Measurements from ENCODE around the gene PXMP2. TPM values are rescaled to one million over a fixed set of nuclear protein-coding genes. Genes with fewer than 3 reads are reported as not detected.

PXMP2 gene
- total RNA-seq, 6 experiments from 2014 or later, result 19.8 to 22.6 (median 21.9) TPM

GRCh38 chr12:132669166-132669879, 18.1 kb upstream of the PXMP2 start:
- no peak for DNase-seq
- no peak overlapping the region for H3K4me3 Mint-ChIP-seq
- no peak overlapping the region for H3K27ac Mint-ChIP-seq
- H3K36me3 Mint-ChIP-seq (ENCODE audit: low read depth), result peaks cover 31% of the 10 kb centered on the region
- H3K4me1 Mint-ChIP-seq (ENCODE audit: low read depth), result no peaks in the 10 kb centered on the region
- no peak for TF ChIP-seq CTCF (IDR thresholded peaks at IDR 0.05)
- H3K27me3 Mint-ChIP-seq (ENCODE audit: insufficient read depth), result no peaks in the 10 kb centered on the region
- no peaks in the 10 kb centered on the region for H3K9me3 Mint-ChIP-seq

- TF ChIP-seq CTCF (IDR thresholded peaks at IDR 0.05), result no peak
- Mint-ChIP-seq H3K4me1 (ENCODE audit: low read depth) (no peaks in the 10 kb centered on the region), H3K27me3 (ENCODE audit: insufficient read depth) (no peaks in the 10 kb centered on the region), H3K4me3 (no peak overlapping the region), H3K9me3 (no peaks in the 10 kb centered on the region), H3K27ac (no peak overlapping the region), H3K36me3 (ENCODE audit: low read depth) (peaks cover 29% of the 10 kb centered on the region)
- no peak for DNase-seq
These were observed 15.3 kb upstream of the PXMP2 start for GRCh38 chr12:132672116-132672515.

- no peak overlapping the region for H3K4me3 Mint-ChIP-seq
- no peaks in the 10 kb centered on the region for H3K4me1 Mint-ChIP-seq (ENCODE audit: low read depth)
- no peak for DNase-seq
- no peak overlapping the region for H3K27ac Mint-ChIP-seq
- H3K9me3 Mint-ChIP-seq, result no peaks in the 10 kb centered on the region
- no peaks in the 10 kb centered on the region for H3K27me3 Mint-ChIP-seq (ENCODE audit: insufficient read depth)
- no peak for TF ChIP-seq CTCF (IDR thresholded peaks at IDR 0.05)
- peaks cover 24% of the 10 kb centered on the region for H3K36me3 Mint-ChIP-seq (ENCODE audit: low read depth)
These were observed 14.7 kb upstream of the PXMP2 start for GRCh38 chr12:132672678-132673077.

DNA sequence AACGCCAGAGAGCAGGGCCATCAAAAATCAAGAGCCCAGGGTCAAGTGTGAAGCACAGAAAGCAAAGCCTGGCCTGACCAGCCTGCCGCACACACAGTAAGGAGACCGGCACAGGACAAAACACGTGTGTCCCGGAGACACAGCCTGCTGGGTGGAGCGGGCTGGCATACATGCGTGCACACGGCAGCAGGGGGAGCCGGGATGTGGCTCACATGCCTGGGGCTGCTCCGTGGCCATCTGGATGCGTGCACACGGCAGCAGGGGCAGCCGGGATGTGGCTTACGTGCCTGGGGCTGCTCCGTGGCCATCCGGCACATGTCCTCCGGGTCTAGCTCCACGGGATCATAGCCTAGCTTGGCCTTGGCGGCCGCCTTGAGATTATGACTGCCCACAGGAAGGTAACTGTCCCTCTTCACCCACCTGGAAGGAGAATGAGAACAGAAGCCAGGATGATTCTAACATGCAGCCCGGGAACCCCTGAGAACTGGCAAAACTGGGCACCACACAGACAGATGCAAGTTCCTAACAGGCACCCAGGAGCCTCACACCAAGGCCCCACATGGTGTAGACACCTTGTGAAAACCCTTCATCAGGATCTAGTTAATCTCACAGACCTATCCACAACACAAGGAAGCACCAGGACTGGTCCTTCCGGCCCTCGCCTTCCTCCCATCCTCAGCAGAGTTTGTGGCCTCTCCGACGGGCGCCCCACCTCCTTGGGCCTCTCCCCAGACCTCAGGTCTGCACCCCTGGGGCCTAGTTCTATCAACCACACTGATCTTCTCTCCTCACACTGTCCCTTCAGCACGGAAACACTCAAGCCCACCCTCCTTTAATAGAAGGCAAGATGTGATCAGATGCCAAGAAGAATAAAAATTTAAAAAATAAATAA, 13.9 kb upstream of the PXMP2 start:
- Mint-ChIP-seq H3K27me3 (ENCODE audit: insufficient read depth) (no peaks in the 10 kb centered on the region), H3K9me3 (no peaks in the 10 kb centered on the region), H3K4me3 (no peak overlapping the region), H3K27ac (no peak overlapping the region), H3K4me1 (ENCODE audit: low read depth) (no peaks in the 10 kb centered on the region), H3K36me3 (ENCODE audit: low read depth) (peaks cover 24% of the 10 kb centered on the region)
- no peak for TF ChIP-seq CTCF (IDR thresholded peaks at IDR 0.05)
- DNase-seq, result no peak

DNA sequence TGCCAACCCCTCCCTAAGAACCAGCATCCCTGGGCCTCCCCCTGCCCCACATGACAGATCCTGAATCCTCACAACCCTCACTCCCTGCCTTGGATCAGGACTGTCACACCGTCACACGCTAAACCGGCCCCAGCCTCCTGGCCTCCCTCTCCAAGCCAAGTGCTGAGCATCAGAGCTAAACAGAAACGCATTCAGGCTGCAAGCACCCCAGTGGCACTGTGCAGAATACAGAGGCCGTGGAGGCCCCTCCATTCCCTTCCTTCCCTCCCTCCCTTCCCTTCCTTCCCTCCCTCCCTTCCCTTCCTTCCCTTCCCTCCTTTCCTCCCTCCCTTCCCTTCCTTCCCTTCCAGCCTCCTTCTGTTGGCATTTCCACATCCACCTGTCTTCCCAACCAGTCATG, 12.8 kb upstream of the PXMP2 start:
- Mint-ChIP-seq H3K27me3 (ENCODE audit: insufficient read depth) (no peaks in the 10 kb centered on the region), H3K4me3 (no peak overlapping the region), H3K36me3 (ENCODE audit: low read depth) (peaks cover 20% of the 10 kb centered on the region), H3K4me1 (ENCODE audit: low read depth) (no peaks in the 10 kb centered on the region), H3K9me3 (no peaks in the 10 kb centered on the region), H3K27ac (no peak overlapping the region)
- DNase-seq, result no peak
- no peak for TF ChIP-seq CTCF (IDR thresholded peaks at IDR 0.05)

All from HFFc6 (cell line).